Jurkat, Clone E6-1 (cell line): ENCODE results near the gene ECE1.
"Not testable (repeated sequence)": the region's sequence is repeated elsewhere in the genome, so short reads cannot be mapped to it uniquely, and the experiment has no call there.

Experiments used
- DNase-seq: peaks from one replicate; pipeline ENCODE4 v3.0.0-alpha.2; 2011; ENCODE audit warnings: low read depth, low spot score
- H3K4me3 ChIP-seq: 2 replicates; pipeline ENCODE4 v1.5.1; 2011; ENCODE audit warnings: mild to moderate bottlenecking, low read length, control low read depth, moderate library complexity

ECE1 gene

GRCh38 chr1:21176586-21177555 lies 113.4 kb downstream of the ECE1 start, which contains the start of gene EIF4G3:
Gene EIF4G3, minus strand, starts transcription at chr1:21176897. Its CDS starts 174,155 bp downstream, at chr1:21002742.
- H3K4me3 ChIP-seq = peak within 1 kb of the TSS; percentile 68
- DNase-seq = peak; percentile 94

- H3K4me3 ChIP-seq = peak overlapping the region; percentile 66
- DNase-seq = no peak
Measured at GRCh38 chr1:21175670-21176581, 114.3 kb downstream of the ECE1 start.

GRCh38 chr1:21175324-21175669 lies 115.0 kb downstream of the ECE1 start:
- H3K4me3 ChIP-seq = peak overlapping the region; percentile 66
- peak; percentile 73 for DNase-seq

- DNase-seq = no peak
- H3K4me3 ChIP-seq = no peak overlapping the region
Measured at GRCh38 chr1:21174654-21175323, 115.5 kb downstream of the ECE1 start.

- no peak for DNase-seq
- no peak overlapping the region for H3K4me3 ChIP-seq
Measured at GRCh38 chr1:21174230-21174629, 116.0 kb downstream of the ECE1 start.

- DNase-seq, H3K4me3 ChIP-seq: not testable (repeated sequence)
Measured at GRCh38 chr1:21173096-21173495, 117.2 kb downstream of the ECE1 start.

GRCh38 chr1:21170837-21171236 lies 119.4 kb downstream of the ECE1 start:
- DNase-seq, H3K4me3 ChIP-seq: not testable (repeated sequence)

GRCh38 chr1:21168444-21168843 lies 121.8 kb downstream of the ECE1 start:
- no peak for DNase-seq
- no peak overlapping the region for H3K4me3 ChIP-seq
